SK-N-SH (cell line): Measurements from ENCODE around the gene SPIN3. TPM values are rescaled to one million over a fixed set of nuclear protein-coding genes. Genes with fewer than 3 reads are reported as not detected.

Experiments
- polyA plus RNA-seq, 3 experiments: library from polyadenylated mRNA; depleted of rRNA; stranded (reverse); fragments of >200 nt; gene quantifications; 2 replicates each; pipeline ENCODE4 v1.2.3, GENCODE V29; 2012

SPIN3 gene
- polyA plus RNA-seq, 1 of the 3 experiments (the other 2 are of a cell fraction) = 10.0 TPM

Other genes starting within 250 kb of the SPIN3 start
- 16.9 and 20.2 TPM in 2 replicates for gene SPIN2B, start 126.0 kb upstream of the SPIN3 start, polyA plus RNA-seq (2012; rRNA removed)
- 0.46 and 0.67 TPM in 2 replicates for gene SPIN2A, start 141.9 kb upstream of the SPIN3 start, polyA plus RNA-seq (2012; rRNA removed)